HEK293 (cell line): ENCODE data around the gene TBC1D13.

Source experiments
- CTCF ChIP-seq: fragments of 450-650 bp; formaldehyde crosslinking; IDR thresholded peaks from 2 replicates; pipeline ENCODE4 v1.5.1; 2016; ENCODE audit warnings: missing biosample characterization, missing genetic modification characterization
- HOXA7 ChIP-seq: sonication (generic); formaldehyde crosslinking; IDR thresholded peaks from 2 replicates; pipeline ENCODE4 v1.8.1; 2022; ENCODE audit warnings: missing genetic modification reagents, borderline replicate concordance
- KLF8 ChIP-seq: fragments of 450-650 bp; formaldehyde crosslinking; IDR thresholded peaks from 2 replicates; pipeline ENCODE4 v1.5.1; 2016; ENCODE audit warnings: missing biosample characterization, missing genetic modification characterization
- SCRT2 ChIP-seq: fragments of 450-650 bp; formaldehyde crosslinking; IDR thresholded peaks from 2 replicates; pipeline ENCODE4 v1.5.1; 2016; ENCODE audit warnings: missing biosample characterization, missing genetic modification characterization
- WT1 ChIP-seq: fragments of 450-650 bp; formaldehyde crosslinking; IDR thresholded peaks from 2 replicates; pipeline ENCODE4 v1.5.1; 2016; ENCODE audit warnings: missing biosample characterization, missing genetic modification characterization
- ZBTB10 ChIP-seq: fragments of 450-650 bp; formaldehyde crosslinking; IDR thresholded peaks from 2 replicates; pipeline ENCODE4 v1.5.1; 2016; ENCODE audit warnings: missing biosample characterization, missing genetic modification characterization
- ZNF223 ChIP-seq: fragments of 450-650 bp; formaldehyde crosslinking; IDR thresholded peaks from 2 replicates; pipeline ENCODE4 v1.5.1; 2016; ENCODE audit warnings: missing biosample characterization, missing genetic modification characterization
- ZNF398 ChIP-seq: fragments of 450-650 bp; formaldehyde crosslinking; IDR thresholded peaks from 2 replicates; pipeline ENCODE4 v1.5.1; 2017; ENCODE audit warnings: missing biosample characterization, missing genetic modification characterization
- TF ChIP-seq, protein P1 (sequence below): fragments of 450-650 bp; formaldehyde crosslinking; IDR thresholded peaks from 2 replicates; pipeline ENCODE4 v1.5.1; 2016; ENCODE audit warnings: missing biosample characterization, missing genetic modification characterization, borderline replicate concordance
- TF ChIP-seq, protein P2 (sequence below): fragments of 450-650 bp; formaldehyde crosslinking; IDR thresholded peaks from 2 replicates; pipeline ENCODE4 v1.5.1; 2016; ENCODE audit warnings: missing biosample characterization, missing genetic modification characterization
- TF ChIP-seq, protein P3 (sequence below): fragments of 450-650 bp; formaldehyde crosslinking; IDR thresholded peaks from 2 replicates; pipeline ENCODE4 v1.5.1; 2016; ENCODE audit warnings: missing biosample characterization, missing genetic modification characterization
- TF ChIP-seq, protein P4 (sequence below): fragments of 450-650 bp; formaldehyde crosslinking; IDR thresholded peaks from 2 replicates; pipeline ENCODE4 v1.5.1; 2016; ENCODE audit warnings: missing biosample characterization, missing genetic modification characterization, low read depth

DNA sequence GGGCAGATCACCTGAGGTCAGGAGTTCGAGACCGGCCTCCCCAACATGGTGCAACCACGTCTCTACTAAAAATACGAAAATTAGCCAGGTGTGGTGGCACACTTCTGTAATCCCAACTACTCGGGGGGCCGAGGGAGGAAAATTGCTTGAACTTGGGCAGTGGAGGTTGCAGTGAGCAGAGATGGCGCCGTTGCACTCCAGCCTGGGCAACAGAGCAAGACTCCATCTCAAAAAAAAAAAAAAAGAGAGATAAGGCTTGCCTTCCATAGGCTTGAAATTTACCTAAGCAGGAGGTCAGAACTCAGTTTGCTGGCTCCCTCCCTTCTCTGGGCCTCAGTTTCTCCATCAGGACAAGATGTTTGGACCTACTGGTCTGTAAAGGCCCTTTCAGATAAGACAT lies 41.2 kb downstream of the TBC1D13 start:
- TF ChIP-seq CTCF (no peak), KLF8 (tag by site-specific recombination) (no peak), ZNF223 (tag by site-specific recombination) (no peak), ZNF398 (tag by site-specific recombination) (no peak), HOXA7 (CRISPR knock-in tag) (no peak), WT1 (tag by site-specific recombination) (no peak), SCRT2 (tag by site-specific recombination) (no peak), ZBTB10 (no peak)
- TF ChIP-seq, protein P1, sequence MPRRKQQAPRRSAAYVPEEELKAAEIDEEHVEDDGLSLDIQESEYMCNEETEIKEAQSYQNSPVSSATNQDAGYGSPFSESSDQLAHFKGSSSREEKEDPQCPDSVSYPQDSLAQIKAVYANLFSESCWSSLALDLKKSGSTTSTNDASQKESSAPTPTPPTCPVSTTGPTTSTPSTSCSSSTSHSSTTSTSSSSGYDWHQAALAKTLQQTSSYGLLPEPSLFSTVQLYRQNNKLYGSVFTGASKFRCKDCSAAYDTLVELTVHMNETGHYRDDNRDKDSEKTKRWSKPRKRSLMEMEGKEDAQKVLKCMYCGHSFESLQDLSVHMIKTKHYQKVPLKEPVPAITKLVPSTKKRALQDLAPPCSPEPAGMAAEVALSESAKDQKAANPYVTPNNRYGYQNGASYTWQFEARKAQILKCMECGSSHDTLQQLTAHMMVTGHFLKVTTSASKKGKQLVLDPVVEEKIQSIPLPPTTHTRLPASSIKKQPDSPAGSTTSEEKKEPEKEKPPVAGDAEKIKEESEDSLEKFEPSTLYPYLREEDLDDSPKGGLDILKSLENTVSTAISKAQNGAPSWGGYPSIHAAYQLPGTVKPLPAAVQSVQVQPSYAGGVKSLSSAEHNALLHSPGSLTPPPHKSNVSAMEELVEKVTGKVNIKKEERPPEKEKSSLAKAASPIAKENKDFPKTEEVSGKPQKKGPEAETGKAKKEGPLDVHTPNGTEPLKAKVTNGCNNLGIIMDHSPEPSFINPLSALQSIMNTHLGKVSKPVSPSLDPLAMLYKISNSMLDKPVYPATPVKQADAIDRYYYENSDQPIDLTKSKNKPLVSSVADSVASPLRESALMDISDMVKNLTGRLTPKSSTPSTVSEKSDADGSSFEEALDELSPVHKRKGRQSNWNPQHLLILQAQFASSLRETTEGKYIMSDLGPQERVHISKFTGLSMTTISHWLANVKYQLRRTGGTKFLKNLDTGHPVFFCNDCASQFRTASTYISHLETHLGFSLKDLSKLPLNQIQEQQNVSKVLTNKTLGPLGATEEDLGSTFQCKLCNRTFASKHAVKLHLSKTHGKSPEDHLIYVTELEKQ (tag by site-specific recombination), result no peak
- TF ChIP-seq, protein P2, sequence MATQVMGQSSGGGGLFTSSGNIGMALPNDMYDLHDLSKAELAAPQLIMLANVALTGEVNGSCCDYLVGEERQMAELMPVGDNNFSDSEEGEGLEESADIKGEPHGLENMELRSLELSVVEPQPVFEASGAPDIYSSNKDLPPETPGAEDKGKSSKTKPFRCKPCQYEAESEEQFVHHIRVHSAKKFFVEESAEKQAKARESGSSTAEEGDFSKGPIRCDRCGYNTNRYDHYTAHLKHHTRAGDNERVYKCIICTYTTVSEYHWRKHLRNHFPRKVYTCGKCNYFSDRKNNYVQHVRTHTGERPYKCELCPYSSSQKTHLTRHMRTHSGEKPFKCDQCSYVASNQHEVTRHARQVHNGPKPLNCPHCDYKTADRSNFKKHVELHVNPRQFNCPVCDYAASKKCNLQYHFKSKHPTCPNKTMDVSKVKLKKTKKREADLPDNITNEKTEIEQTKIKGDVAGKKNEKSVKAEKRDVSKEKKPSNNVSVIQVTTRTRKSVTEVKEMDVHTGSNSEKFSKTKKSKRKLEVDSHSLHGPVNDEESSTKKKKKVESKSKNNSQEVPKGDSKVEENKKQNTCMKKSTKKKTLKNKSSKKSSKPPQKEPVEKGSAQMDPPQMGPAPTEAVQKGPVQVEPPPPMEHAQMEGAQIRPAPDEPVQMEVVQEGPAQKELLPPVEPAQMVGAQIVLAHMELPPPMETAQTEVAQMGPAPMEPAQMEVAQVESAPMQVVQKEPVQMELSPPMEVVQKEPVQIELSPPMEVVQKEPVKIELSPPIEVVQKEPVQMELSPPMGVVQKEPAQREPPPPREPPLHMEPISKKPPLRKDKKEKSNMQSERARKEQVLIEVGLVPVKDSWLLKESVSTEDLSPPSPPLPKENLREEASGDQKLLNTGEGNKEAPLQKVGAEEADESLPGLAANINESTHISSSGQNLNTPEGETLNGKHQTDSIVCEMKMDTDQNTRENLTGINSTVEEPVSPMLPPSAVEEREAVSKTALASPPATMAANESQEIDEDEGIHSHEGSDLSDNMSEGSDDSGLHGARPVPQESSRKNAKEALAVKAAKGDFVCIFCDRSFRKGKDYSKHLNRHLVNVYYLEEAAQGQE (tag by site-specific recombination), result no peak
- TF ChIP-seq, protein P3, sequence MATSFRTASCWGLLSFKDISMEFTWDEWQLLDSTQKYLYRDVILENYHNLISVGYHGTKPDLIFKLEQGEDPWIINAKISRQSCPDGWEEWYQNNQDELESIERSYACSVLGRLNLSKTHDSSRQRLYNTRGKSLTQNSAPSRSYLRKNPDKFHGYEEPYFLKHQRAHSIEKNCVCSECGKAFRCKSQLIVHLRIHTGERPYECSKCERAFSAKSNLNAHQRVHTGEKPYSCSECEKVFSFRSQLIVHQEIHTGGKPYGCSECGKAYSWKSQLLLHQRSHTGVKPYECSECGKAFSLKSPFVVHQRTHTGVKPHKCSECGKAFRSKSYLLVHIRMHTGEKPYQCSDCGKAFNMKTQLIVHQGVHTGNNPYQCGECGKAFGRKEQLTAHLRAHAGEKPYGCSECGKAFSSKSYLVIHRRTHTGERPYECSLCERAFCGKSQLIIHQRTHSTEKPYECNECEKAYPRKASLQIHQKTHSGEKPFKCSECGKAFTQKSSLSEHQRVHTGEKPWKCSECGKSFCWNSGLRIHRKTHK (tag by site-specific recombination), result no peak
- TF ChIP-seq, protein P4, sequence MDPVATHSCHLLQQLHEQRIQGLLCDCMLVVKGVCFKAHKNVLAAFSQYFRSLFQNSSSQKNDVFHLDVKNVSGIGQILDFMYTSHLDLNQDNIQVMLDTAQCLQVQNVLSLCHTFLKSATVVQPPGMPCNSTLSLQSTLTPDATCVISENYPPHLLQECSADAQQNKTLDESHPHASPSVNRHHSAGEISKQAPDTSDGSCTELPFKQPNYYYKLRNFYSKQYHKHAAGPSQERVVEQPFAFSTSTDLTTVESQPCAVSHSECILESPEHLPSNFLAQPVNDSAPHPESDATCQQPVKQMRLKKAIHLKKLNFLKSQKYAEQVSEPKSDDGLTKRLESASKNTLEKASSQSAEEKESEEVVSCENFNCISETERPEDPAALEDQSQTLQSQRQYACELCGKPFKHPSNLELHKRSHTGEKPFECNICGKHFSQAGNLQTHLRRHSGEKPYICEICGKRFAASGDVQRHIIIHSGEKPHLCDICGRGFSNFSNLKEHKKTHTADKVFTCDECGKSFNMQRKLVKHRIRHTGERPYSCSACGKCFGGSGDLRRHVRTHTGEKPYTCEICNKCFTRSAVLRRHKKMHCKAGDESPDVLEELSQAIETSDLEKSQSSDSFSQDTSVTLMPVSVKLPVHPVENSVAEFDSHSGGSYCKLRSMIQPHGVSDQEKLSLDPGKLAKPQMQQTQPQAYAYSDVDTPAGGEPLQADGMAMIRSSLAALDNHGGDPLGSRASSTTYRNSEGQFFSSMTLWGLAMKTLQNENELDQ (tag by site-specific recombination), result no peak
